ENCODE results near the gene WNT7B. TPM values are rescaled to one million over a fixed set of nuclear protein-coding genes. Genes with fewer than 3 reads are reported as not detected.

Gene WNT7B
- total RNA-seq, 1 experiment from 2014 or later: 95.0 TPM

DNA sequence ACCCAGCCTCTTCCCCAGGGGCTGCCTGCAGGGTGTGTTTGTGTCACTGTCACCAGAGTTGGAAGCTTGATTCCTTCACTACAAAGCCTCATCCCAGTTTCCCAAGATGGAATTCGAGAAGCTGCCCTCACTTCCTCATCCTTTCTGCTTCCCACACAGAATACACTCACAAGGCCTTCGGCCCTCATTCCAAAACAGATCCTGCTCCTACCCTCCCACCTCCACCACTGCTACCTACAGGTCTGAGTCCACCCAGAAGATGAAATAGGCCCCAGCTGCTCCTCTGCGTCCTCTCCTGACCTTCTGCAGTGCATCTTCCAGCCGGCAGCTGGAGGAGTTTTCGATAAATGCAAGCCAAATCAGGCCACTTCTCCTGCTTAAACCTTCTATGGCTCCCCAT is 6.8 kb upstream of the WNT7B start:
- DNase-seq (ENCODE audit: low read depth): no peak
- in situ Hi-C loops (cut with HindIII; ENCODE audit: low pct_unique_long_range_greater_than_20kb, low sequenced_read_pairs): no loop called here

DNA sequence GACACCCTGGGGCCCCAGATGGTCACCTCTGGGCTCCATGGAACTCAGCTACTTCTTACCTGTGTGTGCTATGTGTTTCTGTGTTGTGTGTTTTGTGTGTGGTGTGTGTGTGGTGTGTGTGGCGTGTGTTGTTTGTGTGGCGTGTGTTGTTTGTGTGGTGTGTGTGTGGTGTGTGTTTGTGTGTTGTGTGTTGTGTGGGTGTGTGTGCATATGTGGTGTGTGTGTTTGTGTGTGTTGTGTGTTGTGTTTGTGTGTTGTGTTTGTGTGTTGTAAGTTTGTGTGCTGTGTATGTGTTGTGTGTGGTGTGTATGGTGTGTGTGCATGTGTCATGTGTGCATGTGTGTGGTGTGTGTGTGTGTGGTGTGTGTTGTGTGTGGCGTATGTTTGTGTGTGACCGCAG is 3.8 kb upstream of the WNT7B start:
- in situ Hi-C loops (cut with HindIII; ENCODE audit: low pct_unique_long_range_greater_than_20kb, low sequenced_read_pairs): no loop called here
- DNase-seq (ENCODE audit: low read depth): peak; percentile 33

DNA sequence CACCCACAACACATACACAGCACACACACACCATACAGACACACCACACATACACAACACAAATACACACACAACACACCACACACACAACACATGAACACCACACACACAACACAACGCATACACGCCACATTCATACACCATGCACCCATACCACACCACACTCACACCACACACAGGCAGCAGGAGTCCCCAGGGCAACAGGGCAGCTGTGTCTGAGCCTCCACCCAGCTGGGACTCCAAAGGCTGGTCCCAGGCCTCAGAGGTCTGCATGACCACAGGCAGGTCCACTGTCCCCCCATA is 3.3 kb upstream of the WNT7B start:
- DNase-seq (ENCODE audit: low read depth): no peak
- in situ Hi-C loops (cut with HindIII; ENCODE audit: low pct_unique_long_range_greater_than_20kb, low sequenced_read_pairs): no loop called here

DNA sequence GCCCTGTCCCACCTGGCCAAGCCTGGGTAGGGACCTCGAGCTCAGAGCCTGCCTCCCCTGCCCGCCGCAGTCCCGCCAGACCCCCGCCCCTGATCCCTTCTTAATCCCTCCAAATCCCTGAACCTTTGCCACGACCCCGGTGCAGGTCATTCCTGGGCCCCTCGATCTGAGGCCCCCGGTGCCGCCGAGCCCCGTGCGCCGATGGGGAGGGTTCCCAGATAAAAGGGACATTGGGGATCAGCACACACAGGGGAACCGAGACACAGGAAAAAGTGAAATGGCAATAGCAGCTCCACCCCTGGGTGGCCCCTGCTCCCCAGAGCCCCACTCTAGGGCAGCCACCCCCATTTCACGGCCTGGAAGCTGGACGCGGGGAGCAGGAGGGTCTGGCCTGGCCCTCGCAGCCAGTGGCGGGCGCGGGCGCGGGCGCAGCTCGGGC is 1.3 kb upstream of the WNT7B start:
- in situ Hi-C loops (cut with HindIII; ENCODE audit: low pct_unique_long_range_greater_than_20kb, low sequenced_read_pairs): no loop called here
- DNase-seq (ENCODE audit: low read depth): no peak

DNA sequence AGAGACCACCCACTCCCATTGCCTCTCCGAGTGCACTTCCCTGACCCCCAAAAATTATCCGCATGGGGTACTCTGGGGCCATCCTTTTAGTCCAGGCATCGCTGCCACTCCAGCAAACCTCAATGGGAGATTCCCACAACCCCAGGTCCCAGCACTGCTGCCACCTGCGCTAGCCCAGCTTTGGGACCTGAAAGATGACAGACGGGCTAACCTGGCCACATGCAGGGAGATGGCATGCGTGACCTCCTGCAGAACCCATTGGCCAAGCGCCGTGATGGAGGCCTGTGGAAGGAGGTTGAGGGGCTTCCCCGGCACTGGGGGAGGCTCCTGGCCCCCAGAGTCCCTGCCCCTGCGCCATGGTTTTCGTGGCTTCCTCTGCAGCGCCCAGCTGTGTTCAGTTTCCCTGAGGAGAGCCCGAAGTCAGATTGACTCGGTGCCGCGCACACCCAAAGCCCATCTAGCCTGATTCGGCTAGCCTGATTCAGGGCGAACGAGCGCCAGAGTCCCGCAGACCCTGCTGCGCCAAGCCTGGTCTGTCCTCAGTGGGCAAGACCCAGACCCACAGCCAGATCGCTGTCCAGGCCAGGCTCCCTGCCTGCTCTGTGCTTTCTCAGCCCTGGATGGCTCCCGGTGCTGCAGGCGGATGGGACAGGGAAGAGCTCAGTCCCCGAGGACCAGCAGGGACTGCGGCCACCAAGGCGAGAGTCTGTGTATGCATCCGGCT is 751 bp upstream of the WNT7B start:
- peak; percentile 45 for DNase-seq (ENCODE audit: low read depth)

DNA sequence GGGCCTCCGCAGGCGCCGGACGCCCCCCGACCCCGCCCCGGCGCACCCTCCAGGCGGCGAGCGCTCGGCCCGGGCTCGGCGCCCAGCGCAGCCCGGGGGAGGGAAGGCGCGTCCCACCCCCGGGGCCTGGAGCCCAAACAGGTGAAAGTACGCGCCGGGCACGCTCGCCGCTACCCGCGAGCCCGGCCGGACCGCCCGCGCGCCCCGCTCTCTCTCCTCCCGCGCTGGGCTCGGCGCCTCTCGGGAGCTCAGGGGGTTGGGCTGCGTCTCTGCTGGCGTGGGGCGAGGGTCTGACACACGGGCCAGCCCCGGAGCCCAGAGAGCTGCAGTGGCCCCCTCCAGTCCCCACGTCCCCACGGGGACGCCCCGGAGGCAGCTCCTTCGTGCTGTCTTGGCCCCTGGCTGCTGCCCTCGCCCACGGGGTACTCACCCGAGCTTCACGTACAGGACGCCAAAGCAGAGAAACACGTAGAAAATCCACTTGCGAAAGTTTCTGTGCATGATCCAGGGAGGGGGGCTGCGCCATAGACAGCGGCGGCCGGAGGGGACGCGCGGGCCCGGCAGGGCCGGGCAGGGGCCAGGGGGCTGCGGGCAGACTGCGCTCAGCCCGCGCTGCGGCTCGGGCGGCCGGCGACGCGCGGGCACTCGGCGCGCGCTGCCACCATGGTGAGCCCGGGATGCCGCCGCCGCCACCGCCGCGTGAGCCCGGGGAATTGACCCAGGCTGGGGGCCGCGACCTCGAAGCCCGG is 534 bp downstream of the WNT7B start:
- no peak for DNase-seq (ENCODE audit: low read depth)
- in situ Hi-C loops (cut with HindIII; ENCODE audit: low pct_unique_long_range_greater_than_20kb, low sequenced_read_pairs): no loop called here

More for the DNA sequence above, 751 bp upstream of the WNT7B start:
- in situ Hi-C loops (cut with HindIII; ENCODE audit: low pct_unique_long_range_greater_than_20kb, low sequenced_read_pairs): no loop called here

DNA sequence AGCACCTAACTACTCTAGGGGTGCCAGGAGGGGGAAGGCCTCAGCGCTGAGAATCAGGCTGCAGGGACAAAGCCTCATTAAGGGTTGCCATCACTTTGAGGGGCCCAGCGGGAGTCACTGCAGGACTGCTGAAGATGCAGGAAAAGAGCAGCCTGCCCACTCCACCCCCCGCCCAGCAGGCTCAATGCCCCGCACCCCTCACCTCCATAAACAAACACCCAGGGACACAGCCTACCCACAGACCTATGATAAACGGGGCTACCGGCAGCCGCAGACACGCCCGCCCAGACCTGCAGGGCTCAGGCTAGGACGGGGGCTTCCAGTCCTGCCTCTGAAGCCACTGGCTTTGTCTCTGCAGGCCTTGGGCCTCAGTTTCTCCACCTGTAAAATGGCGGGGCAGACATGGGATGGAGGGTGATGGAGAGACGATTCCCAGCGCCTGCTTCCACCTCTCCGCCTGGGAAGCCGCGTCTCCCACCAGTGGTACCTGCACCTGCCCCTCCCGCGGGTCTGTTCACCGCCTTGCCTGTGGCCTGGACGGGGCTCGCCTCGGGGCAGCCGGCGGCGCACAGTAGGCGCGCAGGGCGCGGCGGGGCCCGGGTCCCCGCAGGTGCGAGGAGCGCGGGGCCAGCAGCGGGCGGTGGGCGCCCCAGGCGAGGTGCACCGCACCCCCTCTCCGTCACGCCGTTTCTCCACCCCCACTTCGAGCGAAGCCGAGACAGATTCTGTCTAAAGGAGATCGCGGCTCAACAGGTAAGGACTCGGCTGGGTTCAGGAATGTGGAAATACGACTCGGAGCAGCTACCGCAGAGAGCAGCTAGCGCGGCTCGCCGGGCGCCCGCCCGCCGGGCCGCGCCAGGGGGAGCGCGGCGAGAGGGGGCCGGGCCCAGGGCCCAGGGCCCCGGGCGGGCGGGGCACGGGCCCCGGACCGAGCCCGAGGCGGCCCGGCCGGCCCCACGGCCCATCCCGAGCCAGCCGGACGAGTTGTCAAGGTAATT is 1.5 kb downstream of the WNT7B start:
- in situ Hi-C loops (cut with HindIII; ENCODE audit: low pct_unique_long_range_greater_than_20kb, low sequenced_read_pairs): no loop called here
- no peak for DNase-seq (ENCODE audit: low read depth)

DNA sequence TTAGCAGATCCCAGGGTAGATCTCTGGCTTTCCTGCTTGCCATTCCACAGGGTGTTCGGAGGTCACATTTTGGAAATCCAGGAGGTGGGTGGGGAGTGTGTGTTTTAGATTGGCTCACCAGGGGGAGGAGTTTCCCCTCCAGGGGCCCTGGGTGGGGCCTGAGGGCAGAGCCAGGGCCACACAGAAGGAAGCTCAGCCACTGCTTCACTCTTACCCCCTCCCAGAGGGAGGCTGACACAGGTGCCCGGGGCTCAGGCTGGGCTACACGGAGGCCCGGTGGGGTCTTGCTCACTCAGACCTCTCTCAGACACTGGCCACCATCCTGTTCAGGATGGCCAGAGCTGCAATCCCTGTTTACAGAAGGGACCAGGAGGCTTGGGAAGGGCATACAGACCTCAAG is 2.5 kb downstream of the WNT7B start:
- in situ Hi-C loops (cut with HindIII; ENCODE audit: low pct_unique_long_range_greater_than_20kb, low sequenced_read_pairs): no loop called here
- DNase-seq (ENCODE audit: low read depth): peak; percentile 41

DNA sequence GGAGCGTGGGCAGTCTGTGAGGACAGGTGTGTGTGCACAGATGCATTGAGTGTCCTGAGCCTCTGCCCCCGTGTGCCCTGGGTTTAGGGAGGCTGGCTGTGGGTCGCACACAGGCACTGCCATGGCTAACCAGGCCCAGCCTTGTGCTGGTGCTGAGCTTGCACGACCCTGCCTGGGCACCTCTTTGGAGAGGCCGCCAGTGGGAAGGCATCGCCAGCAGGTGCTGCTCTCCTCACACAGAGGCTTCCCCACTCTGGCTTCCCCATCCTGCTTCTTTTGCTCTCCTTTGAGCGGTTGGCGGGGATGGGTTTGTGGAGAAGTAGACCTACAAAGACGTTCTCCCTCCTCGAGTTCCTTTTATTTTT is 4.1 kb downstream of the WNT7B start:
- in situ Hi-C loops (cut with HindIII; ENCODE audit: low pct_unique_long_range_greater_than_20kb, low sequenced_read_pairs): no loop called here
- no peak for DNase-seq (ENCODE audit: low read depth)

DNA sequence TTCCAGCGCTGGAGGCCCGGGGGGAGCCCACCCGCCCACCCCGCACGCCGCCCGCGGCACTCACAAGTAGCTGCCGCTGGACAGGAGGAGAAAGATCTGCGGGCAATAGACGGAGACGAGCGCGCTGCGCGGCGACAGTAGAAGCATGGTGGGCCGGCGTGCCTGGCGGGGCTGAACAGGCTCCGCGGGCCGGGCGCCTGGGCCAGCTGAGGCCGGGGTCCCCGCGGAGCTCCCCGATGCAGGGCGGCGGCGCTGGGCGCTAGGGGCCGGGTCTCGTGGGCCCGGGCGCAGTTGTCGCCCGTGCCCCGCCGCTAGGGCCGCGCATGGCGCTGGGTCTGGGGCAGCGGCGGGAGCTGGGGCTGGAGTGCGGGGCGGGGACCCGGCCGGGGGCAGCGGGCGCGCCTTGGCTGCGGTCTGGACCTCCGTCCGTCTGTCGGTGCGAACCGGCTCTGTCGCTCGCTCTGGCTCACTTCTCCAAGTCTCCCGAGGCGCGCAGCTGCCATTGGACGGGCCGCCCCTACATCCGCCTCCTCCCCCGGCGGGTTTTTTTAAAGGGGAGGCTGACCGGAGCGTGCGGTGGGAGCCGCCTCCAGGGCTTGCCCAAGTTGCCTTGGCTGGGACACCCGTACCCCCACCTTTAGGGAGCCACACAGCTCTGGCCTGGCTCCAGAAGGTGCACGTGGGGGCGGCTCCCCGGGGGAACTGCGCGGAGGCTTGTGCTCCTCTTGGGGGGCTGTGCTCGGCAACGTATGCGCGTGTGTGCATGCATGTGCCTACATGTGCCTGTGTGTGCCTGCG is 4.7 kb downstream of the WNT7B start:
- in situ Hi-C loops (cut with HindIII; ENCODE audit: low pct_unique_long_range_greater_than_20kb, low sequenced_read_pairs): no loop called here
- DNase-seq (ENCODE audit: low read depth): no peak

DNA sequence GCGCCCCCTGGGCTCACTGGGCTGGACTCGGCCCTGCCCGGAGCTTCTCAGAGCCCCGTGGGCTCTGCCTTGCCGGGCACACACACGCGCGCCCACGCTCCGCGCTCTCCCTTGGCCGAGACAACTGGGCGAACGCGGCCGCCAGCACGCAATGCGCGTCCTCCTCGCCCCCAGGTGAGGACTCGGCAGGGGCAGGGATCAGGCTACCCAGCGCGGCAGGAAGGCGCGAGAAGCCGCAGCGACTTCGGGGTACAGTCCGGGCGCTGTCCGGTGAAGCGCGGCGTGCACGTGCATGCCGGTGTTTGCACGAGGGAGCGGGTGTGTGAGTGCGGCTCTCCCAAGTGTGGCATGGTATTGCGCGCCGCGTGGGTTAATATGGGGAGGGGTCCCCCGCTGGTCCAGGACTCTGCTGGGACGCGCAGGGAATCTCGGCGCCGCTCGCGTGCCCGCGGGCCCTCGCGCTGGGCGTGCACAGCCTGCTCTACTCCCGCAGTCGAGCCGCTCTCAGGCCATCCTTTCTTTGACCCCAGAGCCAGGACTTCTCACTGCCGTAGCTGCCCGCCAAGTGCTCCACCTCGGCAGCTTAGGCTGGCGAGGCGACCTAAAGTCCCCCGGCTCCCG is 5.4 kb downstream of the WNT7B start:
- DNase-seq (ENCODE audit: low read depth): no peak
- in situ Hi-C loops (cut with HindIII; ENCODE audit: low pct_unique_long_range_greater_than_20kb, low sequenced_read_pairs): no loop called here

DNA sequence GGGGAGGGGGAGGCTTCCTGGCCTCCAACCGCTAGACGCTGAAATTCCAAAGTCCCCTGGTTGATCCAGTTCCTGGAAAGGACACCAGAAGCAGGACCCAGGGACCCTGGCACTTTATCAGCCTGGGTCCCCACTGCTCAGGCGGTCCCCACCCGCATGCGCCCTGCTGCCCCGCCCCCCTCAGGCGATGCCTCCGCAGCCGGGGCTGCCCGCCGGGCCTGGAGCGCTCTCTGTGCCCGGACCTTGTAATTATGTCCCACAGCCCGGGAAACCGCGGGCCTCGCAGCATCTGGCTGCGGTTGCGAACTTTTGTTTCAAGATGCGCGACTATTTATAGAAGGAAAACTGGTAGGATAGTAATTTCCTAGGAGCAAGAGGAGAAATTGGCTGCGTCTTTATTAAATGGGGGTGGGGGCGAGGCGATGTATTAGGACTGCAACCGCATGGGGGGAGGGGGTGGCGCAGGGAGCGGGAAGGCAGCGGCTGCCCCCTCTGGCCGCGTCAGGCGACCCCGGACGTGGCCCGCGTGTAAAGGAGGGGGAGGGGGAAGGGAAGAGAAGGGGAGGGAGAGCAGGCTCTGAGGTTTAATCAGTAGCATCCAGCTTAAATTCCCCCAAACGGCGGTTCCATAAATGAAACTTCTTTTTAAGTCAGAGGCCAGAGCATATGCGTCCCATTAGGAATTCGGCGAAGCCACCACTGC is 6.1 kb downstream of the WNT7B start:
- in situ Hi-C loops (cut with HindIII; ENCODE audit: low pct_unique_long_range_greater_than_20kb, low sequenced_read_pairs): no loop called here
- no peak for DNase-seq (ENCODE audit: low read depth)

DNA sequence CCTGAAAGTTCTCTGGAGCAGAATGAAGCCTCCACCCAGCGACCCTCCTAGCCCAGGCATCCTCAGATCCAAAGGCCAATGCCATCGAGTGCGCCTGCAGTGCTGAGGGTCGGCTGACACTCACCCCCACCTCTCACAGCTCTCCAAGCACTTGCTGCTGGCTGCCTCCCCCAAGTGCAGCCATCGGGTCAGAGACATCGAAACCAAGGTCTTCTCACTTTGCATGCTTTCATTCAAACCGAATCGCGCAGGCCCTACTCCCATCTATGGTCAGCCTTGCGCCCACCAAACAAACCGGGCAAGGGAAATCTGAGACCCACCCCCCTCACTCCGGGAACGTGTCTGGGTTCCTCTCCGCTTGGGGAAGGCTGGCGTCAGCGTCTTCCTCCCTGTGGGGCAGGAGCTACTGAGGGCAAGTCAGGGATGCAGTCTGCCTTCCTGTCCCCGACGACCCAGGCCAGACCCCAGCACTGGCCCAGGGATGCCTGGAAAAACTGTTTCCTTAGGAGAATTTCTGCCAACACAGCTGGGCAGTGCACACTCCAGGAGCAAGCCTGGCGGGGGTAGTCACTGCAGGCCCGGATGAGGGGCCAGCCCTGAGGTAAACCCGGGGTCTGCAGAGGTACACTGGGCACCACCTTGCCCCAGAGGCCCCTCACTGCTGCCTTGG is 7.0 kb downstream of the WNT7B start:
- in situ Hi-C loops (cut with HindIII; ENCODE audit: low pct_unique_long_range_greater_than_20kb, low sequenced_read_pairs): no loop called here
- DNase-seq (ENCODE audit: low read depth): no peak

DNA sequence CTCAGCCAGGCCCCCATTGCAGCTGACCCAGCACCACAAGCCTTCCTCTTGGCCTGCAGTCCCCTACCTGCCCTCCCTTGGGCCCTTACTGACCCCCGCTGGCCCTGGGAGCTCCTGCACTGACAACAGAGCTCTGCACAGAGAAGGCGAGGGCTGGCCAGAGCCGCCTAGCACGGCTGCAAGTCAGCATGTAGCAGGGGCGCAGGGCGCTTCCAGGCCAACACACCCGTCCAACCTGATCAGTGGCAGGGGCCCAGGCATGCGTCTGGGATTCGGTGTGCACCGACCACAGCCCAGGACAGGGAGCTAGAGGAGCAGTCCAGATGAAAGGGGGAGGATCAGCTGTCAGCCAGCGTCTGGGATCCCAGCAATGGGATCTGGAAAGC is 7.6 kb downstream of the WNT7B start:
- in situ Hi-C loops (cut with HindIII; ENCODE audit: low pct_unique_long_range_greater_than_20kb, low sequenced_read_pairs): no loop called here
- no peak for DNase-seq (ENCODE audit: low read depth)

DNA sequence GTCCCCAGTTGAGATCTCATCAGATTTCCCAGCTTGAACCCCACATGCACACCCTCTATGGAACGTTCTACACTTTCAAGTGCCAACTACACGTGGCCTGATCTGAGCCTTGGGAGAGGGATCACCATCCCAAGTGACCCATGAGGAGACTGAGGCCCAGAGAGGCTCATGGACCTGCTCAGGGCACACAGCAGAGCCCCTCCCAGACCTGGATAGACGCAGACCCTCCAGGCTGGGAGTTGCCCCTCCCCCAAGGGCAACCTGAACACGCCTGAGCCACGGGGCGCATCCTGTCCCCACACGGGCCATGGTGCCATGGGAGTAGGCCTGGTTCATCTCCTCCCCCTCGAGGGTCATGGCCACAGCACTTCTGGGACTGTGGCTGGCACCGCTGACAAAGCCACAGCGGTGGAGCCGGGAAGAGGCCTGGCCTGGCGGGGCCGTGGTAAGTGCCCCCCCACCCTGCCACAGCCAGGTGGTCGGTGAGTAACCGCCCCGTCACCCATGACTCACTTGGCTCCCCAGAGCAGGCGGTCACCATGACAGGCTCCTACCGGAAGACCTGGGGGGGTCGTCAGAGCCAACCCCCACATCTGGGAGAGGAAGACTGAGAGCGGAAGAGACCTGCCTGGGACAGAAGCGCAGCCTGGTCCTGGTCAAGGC is 8.1 kb downstream of the WNT7B start:
- in situ Hi-C loops (cut with HindIII; ENCODE audit: low pct_unique_long_range_greater_than_20kb, low sequenced_read_pairs): no loop called here
- DNase-seq (ENCODE audit: low read depth): peak; percentile 90

DNA sequence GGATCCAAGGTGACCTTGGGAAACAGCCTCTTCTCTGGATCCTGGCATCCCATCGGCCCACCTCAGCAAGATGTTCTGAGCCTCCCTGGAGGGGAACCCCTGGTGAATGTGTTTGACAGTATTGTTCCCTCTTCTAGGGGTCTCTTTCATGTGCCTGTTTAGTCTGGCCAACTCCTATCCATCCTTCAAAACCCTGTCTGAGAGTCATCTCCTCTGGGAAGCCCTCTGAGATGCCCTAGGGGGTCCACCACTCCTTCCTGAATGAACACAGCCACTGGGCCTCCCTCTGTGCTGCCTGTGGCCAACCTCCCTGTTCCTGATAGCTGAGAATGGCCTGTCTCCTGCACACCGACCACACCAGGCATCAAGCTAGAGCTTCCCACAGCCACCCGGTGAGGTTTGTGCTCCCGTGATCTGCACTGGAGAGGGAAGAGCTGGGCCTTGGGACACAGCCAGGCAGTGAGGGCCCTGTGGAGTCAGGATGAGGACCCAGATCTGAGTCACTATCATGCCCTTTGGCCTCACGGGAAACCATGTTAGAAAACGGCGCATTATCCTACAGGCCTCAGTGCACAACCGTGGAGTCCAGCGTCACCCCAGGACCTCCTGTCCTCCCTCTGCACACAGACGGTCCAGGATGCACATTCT is 8.8 kb downstream of the WNT7B start:
- in situ Hi-C loops (cut with HindIII; ENCODE audit: low pct_unique_long_range_greater_than_20kb, low sequenced_read_pairs): no loop called here

More for the DNA sequence above, 8.8 kb downstream of the WNT7B start:
- peak; percentile 55 for DNase-seq (ENCODE audit: low read depth)
